ENCODE measurements around the gene UVRAG.

The UVRAG gene

GRCh38 chr11:76148941-76149613 is 334.1 kb downstream of the UVRAG start:
- no peak for TF ChIP-seq CTCF (IDR thresholded peaks at IDR 0.05; ENCODE audit: control insufficient read depth, extremely low read depth, insufficient read depth)
- no peak for DNase-seq (ENCODE audit: low read depth)
- no peak overlapping the region for H3K4me3 ChIP-seq (ENCODE audit: low read depth, low read length)

- no peak for TF ChIP-seq CTCF (IDR thresholded peaks at IDR 0.05; ENCODE audit: control insufficient read depth, extremely low read depth, insufficient read depth)
- DNase-seq (ENCODE audit: low read depth) = no peak
- H3K4me3 ChIP-seq (ENCODE audit: low read depth, low read length) = no peak overlapping the region
Measured at GRCh38 chr11:76149713-76150112, 334.7 kb downstream of the UVRAG start.

DNA sequence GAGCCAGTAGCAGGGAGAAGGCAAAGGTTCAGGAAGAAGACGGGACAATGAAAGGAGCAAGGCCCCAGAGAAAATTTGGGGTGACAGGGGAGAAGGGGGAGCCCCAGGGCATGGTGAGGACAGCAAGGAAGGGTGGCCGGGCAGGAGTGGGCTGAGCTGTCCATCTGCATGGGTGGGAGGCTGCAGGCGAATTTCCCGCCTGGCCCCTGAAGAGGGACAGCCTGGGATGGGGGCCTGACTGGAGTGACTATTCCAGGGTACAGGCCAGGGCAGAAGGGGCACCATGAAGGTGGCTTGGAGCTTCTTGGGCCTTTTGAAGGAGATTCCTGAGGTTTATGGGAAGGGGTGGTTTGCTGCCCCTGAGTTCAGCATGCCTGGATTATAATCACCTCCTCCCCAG is 335.1 kb downstream of the UVRAG start:
- H3K4me3 ChIP-seq (ENCODE audit: low read depth, low read length) = no peak overlapping the region
- TF ChIP-seq CTCF (IDR thresholded peaks at IDR 0.05; ENCODE audit: control insufficient read depth, extremely low read depth, insufficient read depth) = no peak
- DNase-seq (ENCODE audit: low read depth) = no peak

- no peak for TF ChIP-seq CTCF (IDR thresholded peaks at IDR 0.05; ENCODE audit: control insufficient read depth, extremely low read depth, insufficient read depth)
- H3K4me3 ChIP-seq (ENCODE audit: low read depth, low read length) = no peak overlapping the region
- no peak for DNase-seq (ENCODE audit: low read depth)
Measured at GRCh38 chr11:76151556-76152085, 336.6 kb downstream of the UVRAG start.

GRCh38 chr11:76152086-76152681 is 337.2 kb downstream of the UVRAG start:
- H3K4me3 ChIP-seq (ENCODE audit: low read depth, low read length) = no peak overlapping the region
- DNase-seq (ENCODE audit: low read depth) = no peak
- peak; percentile 99 for TF ChIP-seq CTCF (IDR thresholded peaks at IDR 0.05; ENCODE audit: control insufficient read depth, extremely low read depth, insufficient read depth)

DNA sequence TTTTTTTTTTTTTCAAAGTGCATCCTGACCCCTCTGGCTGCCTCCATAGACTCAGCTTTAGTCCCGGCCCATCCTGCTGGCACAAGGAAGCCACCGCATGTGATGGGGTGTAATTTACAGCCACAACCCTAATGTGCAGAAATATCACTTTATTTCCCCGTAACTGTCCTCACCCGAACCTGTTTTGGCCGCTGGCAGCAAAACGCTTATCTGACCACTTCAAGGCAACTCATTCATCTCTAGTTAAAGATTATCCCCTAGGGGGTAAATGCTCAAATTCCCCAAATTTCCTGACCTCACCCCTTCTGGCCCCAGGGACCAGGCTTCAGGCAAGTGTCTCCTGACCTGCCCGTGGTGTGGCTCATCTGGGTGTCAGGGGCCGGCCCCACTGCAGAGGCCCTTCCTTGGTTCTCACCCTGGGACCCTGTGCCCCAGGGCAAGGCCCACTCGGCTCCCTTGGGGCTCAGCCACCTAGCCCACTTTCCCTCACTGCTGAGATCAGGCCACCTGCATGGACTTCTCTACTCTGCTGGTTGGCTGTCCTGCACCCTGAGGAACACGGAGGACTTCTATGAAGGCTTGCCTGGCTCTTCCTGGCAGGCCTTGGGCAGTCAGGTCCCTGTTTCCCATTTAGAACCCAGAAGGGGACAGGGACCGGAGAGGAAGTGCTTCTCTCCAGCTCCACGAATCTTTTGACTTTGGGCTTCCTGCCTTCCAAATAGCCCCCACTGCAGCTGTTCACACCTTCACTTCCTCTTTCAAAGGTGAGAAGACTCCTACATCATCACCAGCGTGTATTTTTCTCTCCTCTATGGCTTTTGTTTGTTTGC is 337.9 kb downstream of the UVRAG start:
- no peak for TF ChIP-seq CTCF (IDR thresholded peaks at IDR 0.05; ENCODE audit: control insufficient read depth, extremely low read depth, insufficient read depth)
- no peak for DNase-seq (ENCODE audit: low read depth)
- H3K4me3 ChIP-seq (ENCODE audit: low read depth, low read length) = no peak overlapping the region

Data from LNCaP clone FGC (cell line).